ENCODE measurements around the gene SPINK8. TPM values are rescaled to one million over a fixed set of nuclear protein-coding genes. Genes with fewer than 3 reads are reported as not detected.

SPINK8 gene
- total RNA-seq, 1 experiment from 2014 or later: not detected

GRCh38 chr3:48294611-48295263, 38.7 kb downstream of the SPINK8 start:
- no peaks in the 10 kb centered on the region for H3K79me1 ChIP-seq (ENCODE audit: insufficient read depth, low read depth, low read length, poor library complexity, severe bottlenecking)
- TF ChIP-seq CTCF (conservative IDR thresholded peaks at IDR 0.05): no peak
- no peak overlapping the region for H3T11ph ChIP-seq (ENCODE audit: low read length)
- no peak overlapping the region for H2AK5ac ChIP-seq (ENCODE audit: insufficient read length, low read length)
- no peak overlapping the region for H3K27ac ChIP-seq (ENCODE audit: insufficient read length, low read depth, low read length)
- Mint-ChIP-seq H3K27me3 (ENCODE audit: low read depth) (no peaks in the 10 kb centered on the region), H3K36me3 (ENCODE audit: insufficient read depth in 1 of 3, low read depth in 3 of 3) (peaks cover 12 to 62% (median 48%) of the 10 kb centered on the region in 3 experiments; a peak in 6 of 7 replicates), H3K4me1 (no peaks in the 10 kb centered on the region; a peak in 2 of 4 replicates), H3K4me3 (no peak overlapping the region), H3K27ac (no peak overlapping the region; a peak in 1 of 7 replicates), H3K9me3 (peaks cover 0 to 2% of the 10 kb centered on the region in 2 experiments; a peak in 1 of 5 replicates)
- no peak overlapping the region for H2BK20ac ChIP-seq (ENCODE audit: low read depth, low read length, poor library complexity, severe bottlenecking)
- no peaks in the 10 kb centered on the region for H3K4me1 ChIP-seq (ENCODE audit: insufficient read depth, low read length)
- H3K4me2 ChIP-seq (ENCODE audit: insufficient read depth, insufficient read length, low read length): no peak overlapping the region
- no peak overlapping the region for H3K56ac ChIP-seq (ENCODE audit: insufficient read length, low read depth, low read length)
- no peak overlapping the region for H2BK12ac ChIP-seq (ENCODE audit: insufficient read length, low read depth, low read length)
- no peaks in the 10 kb centered on the region for H3K9me3 ChIP-seq (ENCODE audit: control insufficient read depth, low read depth, low read length)
- no peaks in the 10 kb centered on the region for H3K27me3 ChIP-seq (ENCODE audit: insufficient read depth, low read length)
- no peak overlapping the region for H4K8ac ChIP-seq (replicated peaks; ENCODE audit: insufficient read length, low read depth, low read length)
- H3K14ac ChIP-seq (ENCODE audit: insufficient read depth, low read length): no peak overlapping the region
- no CpG with 5 or more reads among the region's 12 CpGs for WGBS (ENCODE audit: extremely low coverage, insufficient read length, low lambda C conversion rate)
- H4K91ac ChIP-seq (ENCODE audit: insufficient read length, low read depth, low read length): no peak overlapping the region
- H4K20me1 ChIP-seq (ENCODE audit: control insufficient read depth, insufficient read depth, insufficient read length): no peaks in the 10 kb centered on the region
- no peak overlapping the region for H2BK120ac ChIP-seq (ENCODE audit: low read depth, low read length, poor library complexity, severe bottlenecking)
- no peak overlapping the region for H4K5ac ChIP-seq (ENCODE audit: insufficient read length, low read depth, low read length)
- no peak for DNase-seq
- no peak overlapping the region for H3K9ac ChIP-seq (ENCODE audit: extremely low read depth, insufficient read length, low read length)
- H3K23ac ChIP-seq (ENCODE audit: insufficient read length, low read depth, low read length): no peak overlapping the region
- H3K79me2 ChIP-seq (ENCODE audit: insufficient read depth, low read length): no peaks in the 10 kb centered on the region
- H3K23me2 ChIP-seq (ENCODE audit: insufficient read length, low read depth, low read length, poor library complexity, severe bottlenecking): no peaks in the 10 kb centered on the region
- no peak overlapping the region for H2AFZ ChIP-seq (ENCODE audit: low read length)
- H3K4ac ChIP-seq (ENCODE audit: low read depth, low read length): no peak overlapping the region
- no peak overlapping the region for H3K18ac ChIP-seq (ENCODE audit: insufficient read length, low read depth, low read length)
- H2BK15ac ChIP-seq (ENCODE audit: low read depth, low read length): no peak overlapping the region
- H2BK5ac ChIP-seq (ENCODE audit: insufficient read length, low read length): no peak overlapping the region
